HK-2 (cell line): Measurements from ENCODE around the gene CFAP58.

ENCODE experiments used
- DNase-seq: peaks from one replicate; pipeline ENCODE4 v3.0.0-alpha.2; 2018; ENCODE audit not compliant: unreplicated experiment

Gene CFAP58

DNA sequence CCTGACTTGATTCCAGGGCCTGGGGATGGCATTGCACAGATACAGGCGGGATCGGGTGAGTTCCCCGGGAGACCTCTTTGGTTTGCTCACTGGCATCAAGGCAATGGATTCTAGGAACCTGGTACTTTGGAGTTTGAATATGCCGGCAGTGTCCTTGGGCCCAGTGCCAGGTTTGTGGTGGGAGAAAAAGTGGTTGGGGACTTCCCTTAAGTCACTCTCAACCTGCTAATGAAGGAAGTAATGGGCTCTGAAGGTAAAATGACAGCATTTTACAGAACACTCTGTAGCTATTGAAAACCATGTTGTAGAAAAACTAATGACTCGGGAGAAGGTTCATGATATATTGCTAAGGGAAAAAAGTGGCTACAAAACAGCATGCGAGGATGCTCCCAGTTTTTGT is 129.9 kb downstream of the CFAP58 start:
- no peak for DNase-seq

DNA sequence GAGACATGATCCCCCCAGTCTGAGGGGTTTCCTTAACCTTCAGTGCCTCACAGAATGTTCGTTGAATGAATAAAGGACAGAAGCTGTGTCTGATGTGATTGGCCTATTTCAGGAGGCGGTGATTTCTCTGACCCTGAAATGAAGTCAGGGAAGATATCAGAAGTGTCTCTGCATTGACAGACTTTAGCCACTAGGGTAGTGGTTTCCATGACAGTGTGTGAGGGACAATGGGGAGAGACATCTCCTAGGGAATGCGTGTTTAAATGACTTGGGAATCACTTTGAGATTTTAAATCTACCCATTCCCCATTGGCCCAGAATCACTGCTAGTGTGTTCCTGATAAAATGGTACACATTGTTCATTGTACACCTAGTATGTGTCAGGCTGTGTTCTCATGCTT is 132.0 kb downstream of the CFAP58 start:
- DNase-seq, result no peak

DNA sequence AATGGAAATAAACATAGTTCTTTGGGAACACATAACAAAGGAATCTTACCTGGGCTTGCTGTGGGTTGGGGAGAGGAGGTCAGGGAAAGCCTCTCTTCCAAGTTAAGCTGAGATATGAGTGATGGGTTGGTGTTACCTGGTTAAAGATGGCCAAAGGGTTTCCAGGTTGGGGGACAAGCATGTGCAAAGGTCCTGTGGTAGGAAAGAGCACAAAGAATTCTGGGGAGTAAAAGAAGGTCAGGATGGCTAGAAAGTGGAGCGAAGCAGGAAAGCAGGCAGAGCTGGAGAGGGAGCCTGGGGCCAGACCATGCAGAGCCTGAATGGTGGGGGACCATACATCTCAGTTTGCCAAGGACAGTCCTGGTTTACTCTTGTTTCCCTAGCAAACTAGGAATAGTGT is 133.2 kb downstream of the CFAP58 start:
- DNase-seq, result no peak

DNA sequence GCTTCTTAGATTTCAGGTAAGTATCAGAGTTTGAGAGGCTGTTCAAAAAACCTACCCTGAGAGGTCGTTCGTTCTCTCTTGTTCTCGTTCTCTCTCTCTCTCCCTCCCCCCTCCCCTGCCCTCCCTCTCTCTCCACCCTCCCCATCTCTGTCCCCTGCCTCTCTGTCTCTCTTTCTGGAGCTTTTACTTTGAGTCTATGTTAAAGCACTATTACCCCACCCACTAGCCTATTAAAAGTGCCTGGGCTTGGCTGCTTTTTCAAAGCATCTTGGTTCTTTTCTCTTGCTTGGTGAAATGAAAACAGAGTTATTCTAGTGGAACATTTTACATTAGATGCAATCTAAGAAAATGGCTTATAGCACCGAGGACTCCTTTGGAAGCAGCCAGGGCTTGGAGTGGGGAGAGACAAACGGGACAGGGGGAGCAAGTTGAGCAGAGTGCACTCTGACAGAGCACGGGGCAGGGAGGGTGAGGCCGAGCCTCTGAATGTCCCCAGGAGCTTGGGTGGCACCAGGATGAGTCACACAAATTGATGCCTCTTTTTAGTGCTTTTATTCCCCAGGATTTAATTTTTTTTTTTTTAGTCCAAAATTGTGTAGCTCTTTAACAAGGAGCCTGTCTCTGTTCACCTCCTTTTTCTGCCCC is 134.3 kb downstream of the CFAP58 start:
- DNase-seq, result no peak

DNA sequence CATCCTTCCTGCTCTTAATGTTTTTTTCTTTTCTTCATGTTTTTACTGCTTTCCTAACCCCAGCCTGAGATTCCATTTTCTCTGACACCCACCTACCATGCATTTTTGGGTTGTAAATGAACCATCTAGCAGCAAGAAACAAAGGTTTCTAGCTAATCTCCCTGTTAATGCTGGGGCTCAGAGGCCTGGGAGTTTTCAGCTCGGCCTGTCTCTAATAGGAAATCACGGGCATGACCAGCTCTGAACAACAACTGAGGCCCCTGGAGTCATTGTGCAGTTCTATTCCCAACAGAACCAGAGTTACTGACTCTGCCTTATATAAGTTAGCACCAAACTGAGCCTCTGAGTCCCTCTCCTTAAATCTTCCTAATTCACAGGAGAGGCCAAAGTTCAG is 134.8 kb downstream of the CFAP58 start:
- no peak for DNase-seq

DNA sequence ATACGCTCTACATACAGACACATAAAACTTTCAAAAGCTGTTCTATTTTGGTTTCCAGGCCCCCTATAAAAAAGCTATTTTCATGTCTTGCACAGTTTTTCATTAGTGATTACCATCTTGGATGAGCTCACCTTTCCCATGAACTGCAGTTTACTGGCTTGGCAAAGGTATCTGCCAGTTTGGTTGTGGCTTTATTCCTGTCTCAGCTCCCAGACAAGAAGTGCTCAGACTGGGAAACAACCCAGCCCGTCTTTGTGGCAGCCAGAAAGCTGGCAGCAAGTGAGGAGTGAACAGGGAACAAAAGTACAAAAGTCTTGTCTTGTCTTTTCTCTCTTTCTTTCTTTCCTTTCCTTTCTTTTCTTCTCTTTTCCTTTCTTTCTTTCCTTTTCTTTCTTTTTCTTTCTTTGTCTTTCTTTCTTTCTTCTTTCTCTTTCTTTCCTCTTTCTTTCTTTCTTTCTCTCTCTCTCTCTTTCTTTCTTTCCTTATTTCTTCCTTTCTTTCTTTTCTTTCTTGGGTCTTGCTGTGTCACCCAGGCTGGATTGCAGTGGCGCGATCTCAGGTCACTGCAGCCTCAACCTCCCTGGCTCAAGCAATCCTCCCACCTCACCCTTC is 138.8 kb downstream of the CFAP58 start:
- DNase-seq, result no peak

DNA sequence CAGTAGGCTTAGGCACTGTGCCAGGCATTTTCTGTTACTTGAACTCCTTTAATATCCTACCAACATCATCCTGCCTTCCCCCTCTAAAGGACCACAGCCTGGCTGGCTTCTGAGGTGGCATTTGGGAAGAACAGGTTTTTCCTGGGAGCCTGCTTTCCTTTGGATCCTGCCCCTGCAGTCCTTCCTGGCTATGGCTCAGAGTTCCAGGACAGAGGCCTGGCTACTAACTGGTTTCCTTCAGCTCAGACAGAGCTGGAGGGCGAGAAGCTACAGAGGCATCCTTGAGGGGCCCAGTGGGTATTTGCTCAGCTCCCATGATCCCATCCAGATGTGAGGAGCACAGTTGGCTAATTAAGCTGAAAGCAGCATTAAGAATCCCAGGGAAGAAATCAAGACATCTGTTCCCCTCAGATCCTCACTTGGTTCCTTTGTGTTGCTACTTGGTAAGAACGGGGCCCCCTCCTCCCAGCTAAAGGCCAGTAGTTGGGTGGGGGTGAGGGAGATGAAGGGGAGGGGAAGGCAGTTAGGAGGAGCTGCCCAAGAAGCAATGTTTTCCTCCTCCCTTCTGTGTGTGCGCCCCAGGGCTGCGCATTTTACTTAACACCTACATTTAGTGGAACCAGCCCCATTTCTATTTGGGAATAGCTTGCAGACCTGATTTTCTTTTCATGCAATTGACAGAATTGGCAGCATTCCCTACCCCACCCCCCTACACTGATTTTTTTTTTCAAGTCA is 144.9 kb downstream of the CFAP58 start:
- DNase-seq, result no peak

DNA sequence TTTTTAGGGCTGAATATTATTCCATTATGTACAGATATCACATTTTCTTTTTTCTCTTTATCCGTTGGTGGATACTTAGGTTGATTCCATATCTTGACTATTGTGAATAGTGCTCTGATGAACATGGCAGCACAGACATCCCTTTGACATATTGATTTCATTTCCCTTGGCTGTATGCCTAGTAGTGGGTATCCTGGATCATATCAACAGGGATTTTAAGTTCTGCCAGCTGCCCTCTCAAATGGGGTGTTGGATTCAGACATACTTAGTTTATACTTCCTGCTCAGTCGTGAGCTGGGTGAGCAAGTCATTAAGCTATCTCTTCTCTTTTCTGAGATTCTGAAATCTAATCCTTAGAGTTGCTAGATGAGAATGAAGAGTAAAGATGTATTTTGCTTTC is 147.8 kb downstream of the CFAP58 start:
- DNase-seq, result no peak

DNA sequence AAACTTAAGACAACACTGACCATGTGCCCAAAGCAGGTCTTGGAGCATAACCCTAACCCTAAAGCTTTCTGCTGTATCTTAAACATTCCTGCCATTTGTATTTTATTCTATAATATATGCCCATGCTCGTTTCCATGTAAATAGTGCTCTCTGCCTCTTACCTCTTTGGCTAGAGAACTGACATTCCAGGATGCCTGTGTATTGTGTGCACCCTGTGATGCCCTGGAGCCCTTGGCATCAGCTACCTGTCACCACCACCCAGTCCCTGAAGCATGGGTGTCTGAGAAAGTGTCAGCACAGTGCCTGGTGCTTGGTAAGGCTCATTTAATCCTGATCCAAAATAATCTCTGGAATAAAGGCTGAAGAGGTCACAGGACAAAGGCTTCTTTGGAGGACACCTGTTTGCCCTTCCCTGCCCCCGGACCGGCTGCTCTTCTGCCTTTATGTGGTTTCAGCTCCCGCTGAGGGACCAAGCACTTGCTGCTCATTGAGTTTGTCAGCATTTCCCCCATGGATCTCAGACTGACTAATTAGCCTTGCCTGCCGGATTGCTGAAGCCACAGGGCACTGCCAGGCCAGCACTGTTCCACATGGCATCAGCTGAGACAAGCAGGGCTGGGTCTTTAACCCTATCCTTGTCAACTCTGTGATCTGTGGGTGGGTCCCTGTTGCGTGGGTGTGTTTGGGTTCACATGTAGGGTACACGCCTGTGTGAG is 148.4 kb downstream of the CFAP58 start:
- DNase-seq, result no peak

DNA sequence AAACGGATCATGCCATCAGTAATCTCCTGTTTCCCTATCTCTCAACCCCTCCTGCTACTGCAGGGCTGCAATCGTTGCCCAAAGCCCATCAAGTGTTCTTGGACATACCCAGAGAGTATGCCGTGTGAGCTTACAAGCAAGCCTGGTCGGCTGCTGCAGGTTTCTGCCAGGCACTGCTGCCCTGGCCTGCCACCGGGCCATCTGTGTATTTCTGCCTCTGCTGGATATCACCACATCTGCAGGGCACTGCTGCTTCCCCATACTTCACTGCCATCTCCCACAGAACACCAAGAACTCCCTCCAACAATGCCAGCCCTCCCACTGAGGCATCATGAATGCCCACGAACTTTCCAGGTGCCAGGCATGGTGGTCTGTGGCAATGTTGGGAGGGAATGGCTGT is 149.3 kb downstream of the CFAP58 start:
- no peak for DNase-seq
